Measurements from ENCODE around the gene AGAP9. TPM values are rescaled to one million over a fixed set of nuclear protein-coding genes. Genes with fewer than 3 reads are reported as not detected.

Gene AGAP9
- total and polyA plus RNA-seq, 4 donors: 3.6 to 8.7 (median 5.4) TPM

DNA sequence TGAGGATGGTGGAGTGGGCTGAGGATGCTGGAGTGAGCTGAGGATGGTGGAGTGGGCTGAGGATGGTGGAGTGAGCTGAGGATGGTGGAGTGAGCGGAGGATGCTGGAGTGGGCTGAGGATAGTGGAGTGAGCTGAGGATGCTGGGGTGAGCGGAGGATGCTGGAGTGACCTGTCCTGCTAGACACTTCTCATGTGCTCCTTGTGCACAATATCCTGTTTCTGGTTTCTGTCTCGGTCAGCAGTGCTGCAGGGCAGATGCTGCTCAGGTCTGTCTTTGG lies 68.7 kb downstream of the AGAP9 start:
- Histone ChIP-seq H3K27ac (ENCODE audit: low read depth in 1 of 2, low read length in 1 of 2) (no peak overlapping the region), H3K4me1 (ENCODE audit: control insufficient read depth in 5 of 5, insufficient read depth in 5 of 5, low read length in 5 of 5) (peaks cover 0 to 18% (median 3%) of the 10 kb centered on the region in 5 donors), H3K4me3 (no peak overlapping the region), H3K27me3 (ENCODE audit: control insufficient read depth in 3 of 3, insufficient read depth in 3 of 3, low read length in 2 of 3) (peaks cover 0 to 3% (median 0%) of the 10 kb centered on the region in 3 donors), H3K36me3 (ENCODE audit: control insufficient read depth in 4 of 4, insufficient read depth in 4 of 4, low read length in 4 of 4) (no peaks in the 10 kb centered on the region), H3K9me3 (ENCODE audit: control insufficient read depth in 4 of 4, insufficient read depth in 3 of 4, low read length in 3 of 4) (peaks cover 0 to 2% (median 0%) of the 10 kb centered on the region in 4 donors), H3K9ac (ENCODE audit: insufficient read depth in 1 of 2, low read length in 2 of 2) (no peak overlapping the region)
- TF ChIP-seq, protein P1, sequence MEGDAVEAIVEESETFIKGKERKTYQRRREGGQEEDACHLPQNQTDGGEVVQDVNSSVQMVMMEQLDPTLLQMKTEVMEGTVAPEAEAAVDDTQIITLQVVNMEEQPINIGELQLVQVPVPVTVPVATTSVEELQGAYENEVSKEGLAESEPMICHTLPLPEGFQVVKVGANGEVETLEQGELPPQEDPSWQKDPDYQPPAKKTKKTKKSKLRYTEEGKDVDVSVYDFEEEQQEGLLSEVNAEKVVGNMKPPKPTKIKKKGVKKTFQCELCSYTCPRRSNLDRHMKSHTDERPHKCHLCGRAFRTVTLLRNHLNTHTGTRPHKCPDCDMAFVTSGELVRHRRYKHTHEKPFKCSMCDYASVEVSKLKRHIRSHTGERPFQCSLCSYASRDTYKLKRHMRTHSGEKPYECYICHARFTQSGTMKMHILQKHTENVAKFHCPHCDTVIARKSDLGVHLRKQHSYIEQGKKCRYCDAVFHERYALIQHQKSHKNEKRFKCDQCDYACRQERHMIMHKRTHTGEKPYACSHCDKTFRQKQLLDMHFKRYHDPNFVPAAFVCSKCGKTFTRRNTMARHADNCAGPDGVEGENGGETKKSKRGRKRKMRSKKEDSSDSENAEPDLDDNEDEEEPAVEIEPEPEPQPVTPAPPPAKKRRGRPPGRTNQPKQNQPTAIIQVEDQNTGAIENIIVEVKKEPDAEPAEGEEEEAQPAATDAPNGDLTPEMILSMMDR (IDR thresholded peaks at IDR 0.05; ENCODE audit: control extremely low read depth, extremely low read depth): no peak
- ATAC-seq (ENCODE audit: insufficient read depth, low FRiP score) (no peak), DNase-seq (no peak)
- WGBS, 2 donors: 73 to 80% methylated on average over 3 of the region's 3 CpGs

DNA sequence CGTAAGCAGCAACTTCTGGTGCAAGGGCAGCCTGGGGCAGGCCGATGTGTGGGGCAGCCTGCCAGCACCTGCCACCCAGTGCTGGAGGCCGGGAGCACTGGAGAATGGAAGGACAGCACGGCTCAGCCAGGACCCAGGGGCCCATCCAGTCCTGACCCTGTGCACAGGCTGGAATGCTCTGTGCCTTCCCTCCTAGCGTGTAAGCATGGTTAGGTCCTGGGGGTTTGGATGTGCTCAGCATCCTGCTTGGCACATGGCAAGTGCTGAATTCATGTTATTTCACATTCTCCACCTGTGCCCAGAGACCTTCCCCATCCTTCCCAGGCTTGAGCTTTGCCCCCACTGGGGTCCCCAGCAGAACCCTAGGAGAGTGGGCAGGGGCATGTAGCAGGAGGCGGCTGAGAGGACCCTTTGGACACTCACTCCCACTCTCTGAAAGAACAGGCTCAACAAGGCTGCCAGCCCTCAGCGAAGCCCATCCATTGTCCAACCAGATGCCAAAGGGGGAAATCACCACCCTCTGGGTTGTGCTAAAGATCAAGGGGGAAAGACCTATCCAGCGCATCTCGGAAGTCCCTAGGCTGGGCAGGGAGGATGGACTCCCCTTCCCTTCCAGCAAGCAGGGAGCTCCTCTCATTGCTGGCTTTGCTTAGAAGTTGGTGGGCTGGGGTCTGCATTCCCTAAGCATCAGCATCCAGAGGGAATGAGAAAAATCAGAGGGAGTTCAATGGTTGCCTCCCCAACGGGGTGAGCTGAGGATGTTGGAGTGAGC lies 69.2 kb downstream of the AGAP9 start:
- ATAC-seq (ENCODE audit: insufficient read depth, low FRiP score): no peak
- no peak overlapping the region for H3K4me3 ChIP-seq
- peaks cover 0 to 3% (median 0%) of the 10 kb centered on the region in 3 donors for H3K27me3 ChIP-seq (ENCODE audit: control insufficient read depth in 3 of 3, insufficient read depth in 3 of 3, low read length in 2 of 3)
- no peak for DNase-seq
- H3K4me1 ChIP-seq (ENCODE audit: control insufficient read depth in 5 of 5, insufficient read depth in 5 of 5, low read length in 5 of 5): peaks cover 0 to 18% (median 3%) of the 10 kb centered on the region in 5 donors
- no peaks in the 10 kb centered on the region for H3K36me3 ChIP-seq (ENCODE audit: control insufficient read depth in 4 of 4, insufficient read depth in 4 of 4, low read length in 4 of 4)
- H3K9me3 ChIP-seq (ENCODE audit: control insufficient read depth in 4 of 4, insufficient read depth in 3 of 4, low read length in 3 of 4): peaks cover 0 to 2% (median 0%) of the 10 kb centered on the region in 4 donors
- no peak overlapping the region for H3K9ac ChIP-seq (ENCODE audit: insufficient read depth in 1 of 2, low read length in 2 of 2)
- WGBS, 2 donors: 81 to 88% methylated on average over 10 of the region's 10 CpGs
- H3K27ac ChIP-seq (ENCODE audit: low read depth in 1 of 2, low read length in 1 of 2): no peak overlapping the region
- TF ChIP-seq, protein P1 (IDR thresholded peaks at IDR 0.05; ENCODE audit: control extremely low read depth, extremely low read depth): no peak

DNA sequence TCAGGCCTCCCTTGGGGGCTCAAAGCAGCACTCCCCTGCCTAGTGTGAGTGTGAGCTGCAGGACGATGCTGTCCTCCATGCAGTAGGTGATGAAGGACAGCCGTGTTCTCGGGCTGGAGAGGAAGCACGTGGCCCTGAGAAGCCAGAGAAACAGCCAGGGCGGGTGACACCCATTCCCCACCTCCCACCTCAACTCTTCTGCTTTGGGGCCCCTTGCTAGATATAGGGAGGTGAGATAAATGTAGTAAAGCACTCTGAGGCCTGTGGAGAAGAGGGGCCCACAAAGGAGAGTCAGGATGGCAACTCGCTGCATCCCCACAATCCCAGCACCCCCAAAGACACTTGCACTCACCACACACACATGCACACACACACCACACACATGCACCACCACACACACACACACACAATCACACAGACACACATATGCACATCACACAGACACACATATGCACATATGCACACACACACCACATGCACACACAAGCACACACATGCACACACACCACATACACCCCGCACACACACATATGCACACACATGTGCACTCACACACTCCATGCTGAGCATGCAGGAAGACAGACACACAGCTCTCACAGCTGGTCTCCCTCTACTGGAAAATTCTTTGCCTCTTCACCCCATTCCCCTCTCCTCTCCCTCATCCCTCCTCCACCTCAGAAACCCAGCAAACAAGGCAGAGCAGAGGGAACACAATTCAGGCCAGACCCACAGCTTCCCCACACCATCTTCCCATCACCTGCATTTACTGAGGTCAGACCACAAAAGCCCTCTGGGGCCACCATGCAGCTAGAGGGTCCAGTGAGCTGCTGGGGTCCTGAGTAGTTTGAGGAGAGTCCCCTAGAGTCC lies 70.1 kb downstream of the AGAP9 start:
- H3K36me3 ChIP-seq (ENCODE audit: control insufficient read depth in 4 of 4, insufficient read depth in 4 of 4, low read length in 4 of 4): no peaks in the 10 kb centered on the region
- no peak for ATAC-seq (ENCODE audit: insufficient read depth, low FRiP score)
- peaks cover 0 to 3% (median 0%) of the 10 kb centered on the region in 3 donors for H3K27me3 ChIP-seq (ENCODE audit: control insufficient read depth in 3 of 3, insufficient read depth in 3 of 3, low read length in 2 of 3)
- no peak overlapping the region for H3K9ac ChIP-seq (ENCODE audit: insufficient read depth in 1 of 2, low read length in 2 of 2)
- H3K27ac ChIP-seq (ENCODE audit: low read depth in 1 of 2, low read length in 1 of 2): no peak overlapping the region
- peaks cover 0 to 2% (median 0%) of the 10 kb centered on the region in 4 donors for H3K9me3 ChIP-seq (ENCODE audit: control insufficient read depth in 4 of 4, insufficient read depth in 3 of 4, low read length in 3 of 4)
- H3K4me1 ChIP-seq (ENCODE audit: control insufficient read depth in 5 of 5, insufficient read depth in 5 of 5, low read length in 5 of 5): peaks cover 0 to 18% (median 3%) of the 10 kb centered on the region in 5 donors
- TF ChIP-seq, protein P1 (IDR thresholded peaks at IDR 0.05; ENCODE audit: control extremely low read depth, extremely low read depth): no peak
- 60 to 67% methylated on average over 7 of the region's 7 CpGs for WGBS, 2 donors
- no peak for DNase-seq
- no peak overlapping the region for H3K4me3 ChIP-seq
